ENCODE data around the gene ADD1.

GRCh38 chr4:2927696-2928075 is 84.0 kb downstream of the ADD1 start:
- TF ChIP-seq POLR2A (IDR thresholded peaks at IDR 0.05) (no peak), CTCF (IDR thresholded peaks at IDR 0.05) (no peak), EP300 (IDR thresholded peaks at IDR 0.05) (no peak)

Data from tibial nerve (tissue), 4 donors.